NCI-H1694 (cell line): ENCODE results near the gene CASZ1.

Source experiments
- DNase-seq: peaks from one replicate; lab custom pipeline; 2025; lab: John Stamatoyannopoulos, UW

The CASZ1 gene

DNA sequence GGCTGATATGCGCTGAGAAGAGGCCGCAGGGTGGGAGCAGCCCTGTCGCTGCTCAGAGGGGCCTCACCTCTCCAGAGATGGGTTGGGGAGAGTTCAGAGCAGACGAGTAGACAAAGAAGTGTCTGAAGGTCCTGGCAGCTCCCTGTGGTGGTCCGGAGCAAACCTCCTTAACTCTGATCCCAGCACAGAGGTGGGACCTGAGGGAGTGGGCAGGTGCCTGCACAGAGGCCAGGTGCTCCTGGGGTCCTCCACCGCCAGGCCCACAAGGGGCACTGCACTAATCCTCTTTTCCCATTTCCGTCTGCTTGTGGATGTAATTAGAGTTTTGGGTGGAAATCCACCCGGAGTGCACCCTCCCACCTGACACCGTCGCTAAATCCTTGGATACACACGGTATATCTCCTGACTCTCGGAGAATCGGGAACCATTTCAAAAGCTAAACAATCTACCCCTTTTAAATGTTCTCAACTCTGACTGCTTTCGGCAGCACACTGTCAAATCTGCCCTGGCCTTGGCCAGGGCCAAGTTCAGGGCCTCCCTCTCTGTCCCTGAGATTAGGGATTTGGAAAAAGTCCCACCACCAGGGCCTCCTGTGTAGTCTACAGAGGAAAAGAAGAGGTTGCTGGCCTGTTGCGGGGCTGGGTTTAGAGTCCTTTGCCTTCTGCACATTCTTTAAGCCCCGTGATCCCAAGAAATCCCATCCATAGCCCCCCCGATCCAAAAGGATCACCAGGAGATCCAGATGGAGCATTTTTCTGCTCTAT lies 22.4 kb downstream of the CASZ1 start:
- no peak for DNase-seq

DNA sequence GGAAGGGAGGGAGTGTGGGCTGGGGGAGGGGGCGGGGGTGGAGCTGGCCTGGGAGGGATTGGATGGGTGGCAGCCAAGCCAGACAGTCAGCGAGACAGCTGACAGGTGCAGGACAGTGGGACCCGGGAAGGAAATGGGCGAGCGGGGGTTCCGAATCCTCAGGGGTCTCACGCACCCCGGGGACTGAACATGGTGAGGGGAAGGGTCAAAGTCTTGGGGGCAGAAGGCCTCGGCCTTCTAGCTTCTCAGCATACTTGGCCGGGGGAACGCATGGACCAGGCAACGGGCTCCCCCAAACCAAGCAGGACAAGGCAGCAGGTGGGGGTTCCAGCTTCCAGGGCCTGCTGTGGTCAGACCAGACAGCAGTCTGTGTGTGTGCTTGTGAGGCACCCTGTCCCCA lies 23.1 kb downstream of the CASZ1 start:
- DNase-seq, result no peak

DNA sequence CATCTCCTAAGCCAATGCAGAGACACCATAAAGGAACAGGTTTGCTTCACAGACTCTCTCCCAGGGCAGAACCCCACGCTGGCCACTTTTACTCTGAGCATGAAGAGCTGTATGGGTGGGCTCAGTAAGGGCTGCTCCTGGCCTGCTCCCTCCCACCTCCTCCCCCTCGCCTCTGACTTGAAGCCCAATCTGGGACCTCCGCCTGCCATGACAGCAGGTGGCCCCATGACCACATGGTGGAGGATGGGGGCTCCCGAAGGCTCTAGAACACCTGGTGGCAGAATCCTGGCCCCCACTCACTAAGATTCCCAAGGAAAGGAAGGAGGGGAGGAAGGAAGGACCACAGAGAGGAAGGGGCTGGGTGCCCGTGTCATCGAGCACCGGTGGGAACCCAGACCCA lies 23.7 kb downstream of the CASZ1 start:
- no peak for DNase-seq

DNA sequence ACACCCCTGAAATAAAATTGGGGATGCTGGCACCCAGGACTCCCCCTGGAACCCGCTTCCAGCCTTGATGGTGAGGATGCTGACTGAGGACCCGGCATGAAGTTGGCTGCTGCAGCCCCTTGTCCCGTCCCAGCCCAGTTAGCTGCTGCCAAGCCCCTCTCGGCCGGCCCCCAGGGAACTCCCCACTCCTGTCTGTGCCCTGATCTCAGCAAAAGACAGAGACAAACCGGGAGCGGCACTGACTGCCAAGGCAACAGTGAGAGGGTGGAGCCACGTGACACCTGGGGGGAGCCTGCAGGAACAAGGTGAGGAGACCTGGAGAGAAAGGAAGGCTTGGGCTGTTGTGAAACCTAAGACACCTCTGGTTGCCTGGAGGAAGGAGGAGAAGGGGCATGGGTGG lies 24.7 kb downstream of the CASZ1 start:
- no peak for DNase-seq

DNA sequence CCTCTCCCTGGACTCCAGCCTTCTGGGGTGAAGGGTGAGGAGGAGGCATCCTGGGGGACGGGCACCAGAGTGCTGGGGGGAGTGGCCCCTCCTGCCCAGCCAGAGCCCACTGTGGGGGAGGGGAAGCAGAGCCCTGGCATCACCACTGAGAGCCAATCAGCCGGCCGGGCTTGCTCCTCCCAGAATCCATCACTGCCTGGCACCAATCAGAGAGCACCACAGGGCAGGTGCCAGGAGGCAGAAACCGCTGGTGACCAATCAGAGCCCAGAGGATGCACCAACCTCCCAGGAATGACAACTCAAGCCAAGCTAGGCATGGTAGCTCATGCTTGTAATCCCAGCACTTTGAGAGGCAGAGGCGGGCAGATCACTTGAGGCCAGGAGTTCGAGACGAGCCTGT lies 27.9 kb downstream of the CASZ1 start:
- no peak for DNase-seq

DNA sequence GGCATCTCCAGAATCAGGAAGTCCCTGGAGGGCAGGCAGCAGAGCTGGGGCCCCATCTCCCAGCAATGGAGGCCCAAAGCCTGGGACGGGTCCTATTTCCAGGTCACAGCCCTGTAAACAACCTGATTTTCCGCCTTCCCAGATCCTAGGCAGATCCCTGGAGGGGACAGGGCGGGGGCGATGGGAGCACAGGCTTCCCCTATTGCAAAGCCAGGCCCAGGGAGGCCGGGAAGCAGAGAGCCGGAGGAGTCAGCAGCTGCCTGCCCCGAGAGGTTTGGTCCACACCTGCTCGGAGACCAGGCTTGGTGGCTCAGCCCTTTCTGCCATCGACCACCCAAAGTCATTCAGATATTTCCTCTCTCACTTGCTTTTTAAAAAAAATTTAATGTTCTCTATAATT lies 29.2 kb downstream of the CASZ1 start:
- no peak for DNase-seq

DNA sequence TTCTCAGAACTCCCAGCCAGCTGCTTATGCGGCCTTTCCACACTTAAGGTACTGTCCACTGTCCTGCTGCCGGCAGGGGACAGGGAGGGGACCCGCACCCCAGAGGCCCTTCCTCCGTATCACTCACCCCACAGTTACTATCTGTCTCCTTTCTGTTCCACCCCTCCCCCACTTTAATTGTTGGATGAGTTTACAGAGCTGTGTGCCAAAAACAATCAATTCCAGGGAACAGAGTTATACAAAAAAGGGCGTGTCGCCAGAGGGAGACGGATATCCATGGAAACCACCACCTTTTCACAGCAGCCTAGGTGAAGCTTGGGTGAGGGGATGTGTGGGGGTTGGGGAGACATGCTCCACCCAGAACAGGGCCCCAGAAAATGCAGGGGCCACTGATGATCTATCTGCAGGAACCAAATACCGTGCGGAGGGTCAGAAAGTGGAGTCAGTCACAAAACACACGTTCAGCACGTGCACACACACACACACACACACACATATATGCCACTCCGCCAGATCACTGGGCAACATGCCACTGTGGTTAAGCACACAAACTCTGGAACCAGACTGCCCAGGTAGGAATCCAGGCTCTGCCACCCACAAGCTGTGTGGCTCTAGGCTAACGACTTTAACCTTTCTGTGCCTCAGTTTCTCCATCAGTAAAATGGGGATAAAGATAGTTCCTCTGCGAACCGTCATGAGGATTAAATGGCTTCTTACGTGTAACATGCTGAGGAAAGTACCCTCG lies 30.5 kb downstream of the CASZ1 start:
- DNase-seq, result no peak

DNA sequence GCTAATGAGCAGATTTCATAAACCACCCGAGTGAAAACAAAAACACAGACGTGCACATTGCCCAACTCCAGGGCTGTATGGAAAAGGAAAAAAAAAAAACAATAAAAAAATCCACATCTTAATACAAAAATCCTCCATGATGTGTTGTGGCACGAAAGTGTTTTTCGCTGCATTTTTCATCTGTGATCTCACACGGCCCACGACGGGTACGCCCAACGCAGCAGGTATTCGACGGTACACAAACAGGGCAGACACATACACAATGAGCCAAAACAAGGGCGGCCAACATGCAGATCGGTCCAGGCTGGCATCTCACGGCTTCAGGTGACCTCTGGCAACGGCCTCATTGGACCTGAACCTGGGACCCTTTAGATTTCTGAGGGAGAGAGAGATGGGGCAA lies 31.1 kb downstream of the CASZ1 start:
- DNase-seq, result no peak

DNA sequence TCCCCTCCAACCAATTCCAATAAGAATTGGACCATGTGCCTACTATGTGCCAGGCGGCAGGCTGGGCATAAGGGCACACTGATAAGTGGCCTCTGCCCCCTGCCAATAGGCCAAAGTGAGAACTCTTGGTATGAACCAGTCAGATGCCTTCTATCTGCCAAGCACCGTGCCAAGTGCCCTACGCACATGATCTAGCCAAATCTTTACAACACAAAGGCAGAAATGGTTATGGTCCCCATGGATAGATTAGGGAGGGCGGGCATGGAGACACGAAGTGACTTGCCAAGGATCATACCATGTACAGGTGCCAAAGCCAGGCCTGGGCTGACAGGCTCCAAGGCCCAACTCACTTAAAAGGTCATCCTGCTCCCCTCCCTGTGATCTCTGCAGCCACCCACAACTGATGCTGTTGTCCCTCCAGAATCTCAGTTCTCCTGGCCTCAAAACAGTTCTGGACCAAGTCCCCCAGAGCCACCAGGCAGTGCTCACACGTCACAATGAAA lies 32.1 kb downstream of the CASZ1 start:
- DNase-seq, result no peak

DNA sequence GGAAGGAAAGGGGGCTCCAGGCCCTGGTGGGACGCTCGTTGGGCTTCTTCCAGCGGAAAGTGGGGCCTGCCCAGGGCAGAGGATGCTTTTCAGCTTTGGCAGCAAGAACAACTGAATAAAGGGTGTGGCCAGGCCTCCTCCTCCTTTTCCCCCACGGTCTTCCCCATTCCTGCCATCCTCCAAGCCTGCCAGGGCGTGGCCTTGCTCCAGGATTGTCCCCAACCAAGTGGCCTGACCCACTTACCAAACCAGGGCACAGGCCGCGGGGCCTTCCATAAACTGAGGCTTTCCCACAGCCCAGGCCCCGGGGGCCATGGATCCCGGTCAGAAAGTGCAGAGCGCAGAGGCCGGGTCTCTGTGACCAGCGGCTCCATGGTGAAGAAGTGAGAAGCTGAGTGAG lies 33.6 kb downstream of the CASZ1 start:
- DNase-seq, result no peak

DNA sequence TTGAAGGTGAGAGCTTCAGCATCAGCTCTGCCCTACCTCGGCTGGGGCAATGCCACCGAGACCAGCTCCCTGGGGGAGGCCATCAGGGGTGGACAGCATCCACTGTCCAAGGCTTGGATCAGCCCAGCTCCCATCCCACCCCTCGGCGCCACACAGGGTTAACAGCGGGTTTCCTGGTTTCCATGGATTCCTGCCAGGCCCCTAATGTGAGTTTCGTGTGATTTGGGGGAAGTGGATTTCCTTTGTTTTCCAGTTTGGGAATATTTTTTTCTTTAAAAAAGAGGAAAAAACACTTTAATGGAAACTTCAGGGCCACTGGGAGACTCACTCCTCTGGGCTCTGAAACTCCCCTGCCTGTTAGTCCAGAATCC lies 34.3 kb downstream of the CASZ1 start:
- no peak for DNase-seq

DNA sequence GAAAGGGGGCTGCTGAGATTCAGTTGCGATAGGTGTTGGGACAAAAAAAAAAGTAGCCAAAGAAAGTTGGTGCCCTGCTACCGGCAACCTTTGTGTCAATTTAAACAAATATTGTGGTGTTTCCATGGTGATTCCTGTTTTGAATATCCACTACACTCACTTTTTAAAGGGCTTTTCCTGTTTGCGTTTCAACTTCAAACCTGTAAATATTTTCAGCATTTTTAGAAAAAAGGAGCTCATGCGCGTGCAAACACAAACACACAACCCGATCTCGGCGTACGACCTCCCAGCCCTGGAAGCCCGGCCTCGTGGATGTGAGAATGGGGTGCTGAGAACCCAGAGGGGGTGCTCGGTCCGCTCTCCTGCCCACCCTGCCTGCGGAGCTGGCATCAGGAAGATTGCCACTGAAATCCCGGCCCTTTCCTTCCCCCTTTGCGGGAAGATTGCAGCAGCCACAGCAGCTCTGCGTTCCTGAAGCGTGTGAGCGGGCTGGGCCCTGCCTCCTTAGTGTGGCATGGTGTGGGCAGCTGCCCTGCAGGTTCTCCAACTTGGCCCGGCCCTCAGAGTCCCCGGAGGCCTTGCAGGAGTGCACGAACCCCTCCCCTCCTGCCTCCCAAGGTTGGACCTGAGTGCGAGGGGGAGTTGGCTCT lies 34.8 kb downstream of the CASZ1 start:
- DNase-seq, result no peak

DNA sequence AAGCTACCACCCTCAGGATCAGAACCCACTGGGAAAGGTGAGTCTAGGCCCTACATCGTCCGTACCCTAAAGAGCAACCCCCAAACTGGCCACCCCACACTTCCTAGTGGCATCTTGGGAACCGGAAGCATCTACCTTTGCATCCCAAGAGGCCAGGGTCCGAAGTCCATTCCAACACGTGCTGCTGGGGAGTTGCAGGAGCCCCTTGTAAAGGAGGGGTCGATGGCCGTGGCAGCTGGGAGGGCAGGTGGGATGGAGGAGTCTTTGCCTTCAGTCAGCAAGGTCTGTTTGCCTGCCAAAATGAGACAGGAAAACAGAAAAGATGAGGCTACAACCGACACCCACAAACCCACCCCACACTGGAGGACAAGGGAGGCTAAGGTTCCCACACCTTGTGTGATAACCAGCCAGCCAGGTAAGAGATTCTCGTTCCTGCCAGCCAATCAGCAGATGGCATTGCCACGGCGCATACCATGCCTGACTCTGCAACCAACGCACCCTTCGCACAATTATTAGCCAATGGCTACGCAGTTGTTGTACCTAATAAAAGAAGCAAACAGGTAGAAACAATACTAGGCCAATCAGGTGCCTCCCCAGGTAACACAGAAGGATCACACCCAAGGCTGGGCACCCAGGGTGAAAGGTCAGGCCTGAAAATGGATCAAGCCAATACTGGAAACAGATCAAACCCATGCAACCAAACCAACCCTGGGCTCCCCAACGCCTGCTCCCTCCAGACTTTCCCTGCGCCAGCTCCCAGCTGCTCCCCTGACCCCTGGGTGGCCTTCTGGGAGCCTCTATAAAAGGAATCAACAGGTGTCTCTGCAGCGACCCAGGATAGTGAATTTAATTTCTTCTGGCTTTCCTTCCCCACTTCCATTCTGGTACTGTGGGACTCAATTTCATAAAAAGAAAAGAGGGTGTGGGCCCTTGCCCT lies 35.6 kb downstream of the CASZ1 start:
- no peak for DNase-seq

DNA sequence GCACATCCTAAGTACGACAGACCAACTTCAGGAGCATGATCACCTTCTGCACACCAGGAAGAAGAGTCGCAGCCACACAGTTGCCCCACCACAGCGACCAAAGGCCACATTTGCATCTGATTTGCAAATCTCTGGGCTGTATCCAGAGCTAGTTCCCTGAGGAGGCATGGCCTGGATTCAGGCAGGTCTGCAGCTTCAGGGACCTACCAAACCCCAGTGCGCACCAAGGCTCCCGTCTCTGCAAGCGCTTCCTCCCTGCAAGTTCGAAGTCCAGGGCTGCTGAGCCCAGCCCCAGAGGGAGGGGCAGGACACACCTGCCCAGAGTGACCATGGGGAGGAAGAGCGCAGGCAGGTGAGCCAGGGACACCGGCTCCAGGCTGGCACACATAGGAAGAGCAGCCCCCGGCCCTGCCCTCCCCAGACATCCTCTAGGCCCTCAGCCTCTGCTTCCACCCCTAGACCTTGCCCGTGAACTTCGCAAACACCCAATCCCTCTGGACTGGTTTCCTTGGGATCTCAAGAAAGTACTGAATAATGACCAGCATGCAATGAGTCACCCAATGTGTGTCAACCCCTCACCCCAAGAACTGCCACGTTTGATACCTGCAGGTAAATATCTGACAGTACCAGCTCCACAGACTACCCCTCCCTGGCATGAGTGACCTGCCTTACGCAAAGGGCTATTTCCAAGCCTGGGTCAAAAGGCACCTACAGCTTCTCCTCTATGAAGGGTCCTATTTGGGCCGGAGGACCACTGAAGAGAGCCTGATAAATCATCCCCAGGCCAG lies 36.8 kb downstream of the CASZ1 start:
- DNase-seq, result no peak

DNA sequence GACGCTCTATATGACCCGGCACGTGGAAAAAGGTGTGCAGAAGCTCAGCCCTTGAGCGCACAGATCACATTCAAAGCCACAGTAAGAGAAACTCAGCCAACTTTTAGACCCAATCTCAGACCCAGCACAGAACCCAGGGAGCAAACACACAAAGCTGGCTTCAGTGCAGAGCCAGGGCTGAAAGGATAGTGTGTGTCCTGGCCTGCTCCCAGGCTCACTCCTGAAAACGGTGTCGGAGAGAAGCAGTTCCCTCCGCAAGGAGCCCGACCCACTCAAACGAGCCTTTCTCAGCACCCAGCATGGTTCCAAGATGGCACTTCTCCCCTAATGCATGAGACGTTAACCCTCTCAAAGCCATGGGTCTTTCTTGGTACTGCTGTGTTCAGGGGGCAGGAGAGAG lies 39.6 kb downstream of the CASZ1 start:
- no peak for DNase-seq

DNA sequence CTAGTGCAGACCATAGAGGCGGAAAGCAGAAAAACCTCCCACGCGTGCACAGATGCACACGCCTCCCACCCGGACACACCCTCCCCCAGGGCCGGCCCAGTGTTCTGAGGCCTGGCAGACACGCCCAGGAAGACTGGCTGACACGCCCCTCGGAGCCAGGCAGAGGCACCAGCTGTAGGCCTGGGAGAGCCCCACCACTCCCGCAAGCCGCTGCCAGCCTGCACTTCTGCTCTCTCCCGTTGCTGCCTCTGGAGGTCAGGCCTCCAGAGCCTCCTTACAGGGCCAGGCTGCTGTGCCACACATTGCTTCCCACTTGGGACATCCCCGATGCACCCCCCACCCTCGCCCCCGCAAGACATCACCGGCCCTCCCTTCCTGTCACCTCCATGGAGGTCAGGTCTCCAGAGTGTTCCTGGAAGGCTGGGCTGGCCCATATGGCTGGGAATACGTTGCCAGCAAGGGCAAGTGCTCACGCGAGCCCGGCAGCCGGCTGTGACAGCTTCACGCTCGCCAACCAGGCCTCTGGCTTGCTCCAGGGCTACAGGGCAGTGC lies 40.4 kb downstream of the CASZ1 start:
- DNase-seq, result peak; percentile 48

DNA sequence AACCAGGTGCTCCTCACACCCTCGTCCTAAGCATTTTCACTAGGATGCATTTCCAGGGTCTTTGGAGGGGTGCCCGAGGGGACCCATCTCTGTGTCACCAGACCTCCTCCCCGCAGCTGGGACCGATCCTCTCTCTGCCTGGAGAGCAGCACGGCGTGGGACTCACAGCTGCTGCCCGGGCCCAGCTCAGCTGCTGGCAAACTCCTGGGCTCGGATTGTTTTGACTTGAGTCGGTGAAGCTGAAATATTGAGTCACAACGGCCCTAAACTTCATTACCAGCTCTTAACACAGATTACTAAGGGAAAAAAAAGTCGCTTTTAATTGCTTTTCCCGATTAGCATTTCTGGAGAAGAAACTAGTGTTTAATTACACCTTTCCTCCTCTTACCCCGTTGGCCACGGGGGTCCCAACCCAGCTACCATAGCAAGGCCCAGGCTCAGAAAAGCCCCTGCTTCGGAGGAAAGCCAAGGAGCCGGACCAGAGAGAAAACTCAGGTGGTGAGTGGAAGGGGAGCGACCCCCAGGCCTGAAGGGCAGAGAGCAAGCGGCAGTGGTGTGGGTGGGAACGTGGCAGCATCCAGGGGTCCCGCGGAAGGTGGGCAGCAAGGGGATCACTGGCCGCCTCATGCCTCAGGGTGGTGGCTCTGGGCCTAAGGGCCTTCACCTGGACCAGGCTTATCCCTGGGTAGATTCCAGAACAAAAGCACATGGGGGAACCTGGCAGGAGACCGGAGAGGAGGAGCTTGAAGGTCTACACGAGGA lies 41.7 kb downstream of the CASZ1 start:
- DNase-seq, result no peak

DNA sequence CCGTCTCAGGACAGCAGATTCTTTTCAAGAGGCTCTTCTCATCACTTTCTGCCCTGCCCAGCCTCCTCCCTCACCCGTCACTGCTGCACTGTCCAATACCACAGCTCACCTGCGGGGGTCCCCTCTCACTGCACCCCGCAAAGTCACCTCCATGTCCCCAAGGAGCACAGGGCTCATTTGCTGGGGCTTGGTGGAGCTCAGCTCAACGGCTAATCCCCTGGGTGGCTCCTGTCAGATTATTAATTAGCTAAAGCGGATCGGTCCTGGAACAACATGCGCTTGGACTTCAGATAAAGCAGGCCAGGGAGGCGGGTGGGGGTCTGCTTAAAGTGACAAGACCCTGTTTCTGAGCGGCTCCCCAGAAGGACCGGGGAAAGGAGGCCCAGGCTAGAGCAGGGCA lies 43.1 kb downstream of the CASZ1 start:
- DNase-seq, result no peak

DNA sequence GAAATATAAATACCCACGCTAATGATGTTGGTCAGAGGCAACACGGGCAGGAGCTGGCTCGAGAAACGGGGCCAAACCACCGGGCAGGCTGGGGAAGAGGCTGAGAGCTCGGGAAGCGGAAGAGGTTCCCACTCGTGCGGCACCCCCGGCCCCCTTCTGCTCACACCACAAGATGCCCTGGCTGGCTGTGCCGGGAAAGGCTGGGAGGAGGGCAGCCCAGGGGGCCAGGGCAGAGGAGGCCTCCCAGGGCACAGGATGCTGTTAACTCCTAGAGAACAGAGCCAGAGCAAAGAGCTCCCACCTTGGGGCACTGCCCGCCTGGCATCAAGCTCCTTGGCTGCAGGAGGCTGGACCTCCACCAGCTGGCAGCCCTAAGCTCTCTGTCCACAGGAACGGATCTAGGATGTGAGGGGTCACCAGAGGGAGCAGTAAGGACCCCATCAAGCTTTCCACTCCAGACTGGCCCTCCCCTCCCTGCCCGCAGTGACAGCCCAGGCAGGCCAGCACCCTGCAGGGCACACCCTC lies 44.8 kb downstream of the CASZ1 start:
- DNase-seq, result no peak

DNA sequence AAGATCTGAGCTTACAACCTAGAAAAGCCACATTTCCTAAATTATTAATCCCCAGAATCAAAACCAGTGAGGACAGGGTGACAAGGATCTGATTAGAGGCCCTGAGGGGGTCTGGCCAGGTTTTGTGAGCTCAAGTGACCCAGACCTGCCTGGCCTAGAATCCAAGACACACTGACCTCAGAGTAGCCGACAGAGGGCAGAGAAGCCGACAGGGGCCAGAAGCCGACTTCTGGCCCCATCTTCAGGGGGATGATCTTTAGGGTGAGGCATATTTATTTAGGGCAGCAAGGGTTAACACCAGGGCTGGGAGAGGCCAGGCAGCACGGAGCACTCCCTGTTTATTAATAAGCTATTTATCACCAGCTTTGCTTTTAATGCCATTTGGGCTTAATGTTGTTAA lies 45.3 kb downstream of the CASZ1 start:
- DNase-seq, result no peak
